HepG2 (cell line): ENCODE results near the gene YIF1A. TPM values are rescaled to one million over a fixed set of nuclear protein-coding genes. Genes with fewer than 3 reads are reported as not detected.
A peak's percentile ranks its signal among the peaks of the same experiment; 100 is the strongest.

Experiments used
- CEBPG ChIP-seq: IDR thresholded peaks from 2 replicates; pipeline ENCODE4 v1.6.1; 2016
- HNF1B ChIP-seq: sonication (generic); formaldehyde crosslinking; IDR thresholded peaks from 2 replicates; pipeline ENCODE4 v1.5.1; 2020; ENCODE audit warnings: mild to moderate bottlenecking, moderate library complexity, missing genetic modification reagents
- HNRNPL ChIP-seq: fragments of 200-400 bp; formaldehyde crosslinking; IDR thresholded peaks from 2 replicates; pipeline ENCODE4 v1.6.1; 2017; ENCODE audit warnings: mild to moderate bottlenecking, low read depth, low read length
- HNRNPLL ChIP-seq: fragments of 200-400 bp; formaldehyde crosslinking; IDR thresholded peaks from 2 replicates; pipeline ENCODE4 v1.6.1; 2017; ENCODE audit warnings: mild to moderate bottlenecking, low read depth, low read length; ENCODE audit not compliant: poor library complexity, severe bottlenecking
- KLF13 ChIP-seq: sonication (generic); formaldehyde crosslinking; IDR thresholded peaks from 2 replicates; pipeline ENCODE4 v1.4.0; 2020; ENCODE audit warnings: mild to moderate bottlenecking, missing genetic modification reagents
- MTF2 ChIP-seq: sonication (generic); formaldehyde crosslinking; IDR thresholded peaks from 2 replicates; pipeline ENCODE4 v1.5.0; 2020; ENCODE audit warnings: missing genetic modification reagents, borderline replicate concordance
- MXI1 ChIP-seq: IDR thresholded peaks from 3 replicates; pipeline ENCODE4 v1.6.1; 2012; ENCODE audit warnings: low read depth, low read length, inconsistent platforms, borderline replicate concordance
- NCOA5 ChIP-seq: sonication (generic); formaldehyde crosslinking; IDR thresholded peaks from 2 replicates; pipeline ENCODE4 v1.4.0; 2020; ENCODE audit warnings: missing genetic modification reagents
- ONECUT2 ChIP-seq: sonication (generic); formaldehyde crosslinking; IDR thresholded peaks from 2 replicates; pipeline ENCODE4 v1.4.0; 2020; ENCODE audit warnings: missing genetic modification reagents
- PATZ1 ChIP-seq: sonication (generic); formaldehyde crosslinking; IDR thresholded peaks from 2 replicates; pipeline ENCODE4 v1.4.0; 2020; ENCODE audit warnings: missing genetic modification reagents
- TAF1 ChIP-seq: sonication (generic); formaldehyde crosslinking; IDR thresholded peaks from 2 replicates; pipeline ENCODE4 v1.4.0; 2020; ENCODE audit warnings: missing genetic modification reagents
- TEAD2 ChIP-seq: sonication (generic); formaldehyde crosslinking; IDR thresholded peaks from 2 replicates; pipeline ENCODE4 v1.9.0; 2021; ENCODE audit warnings: missing genetic modification reagents
- WIZ ChIP-seq: sonication (generic); formaldehyde crosslinking; IDR thresholded peaks from 2 replicates; pipeline ENCODE4 v1.5.1; 2020; ENCODE audit warnings: mild to moderate bottlenecking, missing genetic modification reagents
- ZFP82 ChIP-seq: sonication (generic); formaldehyde crosslinking; IDR thresholded peaks from 2 replicates; pipeline ENCODE4 v1.5.1; 2020; ENCODE audit warnings: mild to moderate bottlenecking, missing genetic modification reagents, borderline replicate concordance
- ZNF644 ChIP-seq: IDR thresholded peaks from 2 replicates; pipeline ENCODE4 v1.6.1; 2016; ENCODE audit warnings: low read depth
- polyA plus RNA-seq, 8 experiments: library from polyadenylated mRNA; depleted of rRNA in 3 of 8; stranded (reverse) in 7 of 8; unstranded in 1 of 8; fragments of >200 nt; fragmentation: Illumina TruSeq in 4 of 8; extraction: Trizol in 4 of 8; gene quantifications; 2 replicates each; pipeline versions ENCODE4 v1.2.1 to v1.2.3, GENCODE V29; 2011 to 2016; ENCODE audit warnings: low read depth in 4 of 8, missing spikeins in 1 of 8, mixed read lengths in 1 of 8; ENCODE audit not compliant: insufficient read depth in 1 of 8
- total RNA-seq, 5 experiments: library from RNA; depleted of rRNA; stranded (reverse); fragments of >200 nt; fragmentation: Illumina TruSeq; extraction: Trizol; gene quantifications; 2 replicates each; pipeline ENCODE4 v1.2.3, GENCODE V29; 2016; ENCODE audit warnings: low read depth in 1 of 5
- TF ChIP-seq, protein P1 (sequence below): sonication (generic); formaldehyde crosslinking; IDR thresholded peaks from 2 replicates; pipeline ENCODE4 v1.5.0; 2020; ENCODE audit warnings: mild to moderate bottlenecking, low read depth, missing genetic modification reagents, borderline replicate concordance
- TF ChIP-seq, protein P2 (sequence below): sonication (generic); formaldehyde crosslinking; IDR thresholded peaks from 2 replicates; pipeline ENCODE4 v1.4.0; 2020; ENCODE audit warnings: missing genetic modification reagents
- TF ChIP-seq, protein P3 (sequence below): sonication (generic); formaldehyde crosslinking; IDR thresholded peaks from 2 replicates; pipeline ENCODE4 v1.5.0; 2020; ENCODE audit warnings: mild to moderate bottlenecking, missing genetic modification reagents
- TF ChIP-seq, protein P4 (sequence below): sonication (generic); formaldehyde crosslinking; IDR thresholded peaks from 2 replicates; pipeline ENCODE4 v1.5.1; 2020; ENCODE audit warnings: missing genetic modification reagents, mild to moderate bottlenecking, borderline replicate concordance

Gene YIF1A
- total and polyA plus RNA-seq, 2 of the 13 experiments (the other 11 are each of a cell fraction or from before 2014, with no cell fraction given), result 133 to 145 TPM

DNA sequence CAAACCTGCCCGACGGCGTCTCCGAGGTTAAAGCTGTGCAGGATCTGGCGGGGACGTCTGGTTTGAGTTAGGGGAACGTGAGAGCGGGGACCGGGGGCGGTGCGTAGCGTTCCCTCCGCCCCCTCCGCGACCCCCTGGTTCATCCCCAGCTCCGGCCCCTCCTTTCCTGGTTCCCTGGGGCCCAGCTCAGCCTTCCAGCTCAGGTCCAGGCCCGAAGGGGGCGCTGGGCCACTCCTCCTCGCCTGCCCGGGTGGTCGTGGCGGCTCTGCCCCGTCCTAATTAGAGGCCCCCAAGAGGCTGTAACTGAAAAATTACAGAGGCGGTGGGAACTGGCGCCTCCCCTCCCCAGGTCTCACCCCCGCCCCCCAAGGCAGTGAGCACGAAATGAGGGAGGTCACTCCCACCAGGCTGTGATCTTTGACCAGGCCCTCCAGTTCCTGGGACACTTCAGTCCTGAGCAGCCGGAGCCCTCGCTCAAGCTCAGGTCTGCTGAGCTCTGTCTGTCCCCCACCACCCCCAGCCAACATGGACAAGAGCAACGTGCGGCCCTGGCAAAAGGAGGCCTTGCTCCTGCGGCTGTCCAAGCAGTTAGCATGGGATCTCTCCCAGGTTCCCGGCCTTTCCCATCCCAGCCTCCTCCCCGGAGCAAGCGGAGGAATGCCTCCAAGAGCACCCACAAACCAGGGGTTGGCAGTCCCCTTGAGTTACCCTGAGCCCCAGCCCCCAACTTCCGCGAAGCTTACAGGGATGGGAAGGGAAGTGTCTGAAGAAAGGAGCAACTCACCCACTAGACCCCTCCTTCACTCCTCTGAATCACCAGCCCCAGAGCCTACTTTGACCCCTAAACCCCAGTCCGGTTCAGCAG, 24.6 kb upstream of the YIF1A start (continued):
- TF ChIP-seq, protein P1, sequence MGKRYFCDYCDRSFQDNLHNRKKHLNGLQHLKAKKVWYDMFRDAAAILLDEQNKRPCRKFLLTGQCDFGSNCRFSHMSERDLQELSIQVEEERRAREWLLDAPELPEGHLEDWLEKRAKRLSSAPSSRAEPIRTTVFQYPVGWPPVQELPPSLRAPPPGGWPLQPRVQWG (CRISPR knock-in tag), result no peak
- no peak for TF ChIP-seq ONECUT2 (CRISPR knock-in tag)
- TF ChIP-seq NCOA5, result no peak
- TF ChIP-seq, protein P2, sequence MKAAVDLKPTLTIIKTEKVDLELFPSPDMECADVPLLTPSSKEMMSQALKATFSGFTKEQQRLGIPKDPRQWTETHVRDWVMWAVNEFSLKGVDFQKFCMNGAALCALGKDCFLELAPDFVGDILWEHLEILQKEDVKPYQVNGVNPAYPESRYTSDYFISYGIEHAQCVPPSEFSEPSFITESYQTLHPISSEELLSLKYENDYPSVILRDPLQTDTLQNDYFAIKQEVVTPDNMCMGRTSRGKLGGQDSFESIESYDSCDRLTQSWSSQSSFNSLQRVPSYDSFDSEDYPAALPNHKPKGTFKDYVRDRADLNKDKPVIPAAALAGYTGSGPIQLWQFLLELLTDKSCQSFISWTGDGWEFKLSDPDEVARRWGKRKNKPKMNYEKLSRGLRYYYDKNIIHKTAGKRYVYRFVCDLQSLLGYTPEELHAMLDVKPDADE, result no peak
- TF ChIP-seq, protein P3, sequence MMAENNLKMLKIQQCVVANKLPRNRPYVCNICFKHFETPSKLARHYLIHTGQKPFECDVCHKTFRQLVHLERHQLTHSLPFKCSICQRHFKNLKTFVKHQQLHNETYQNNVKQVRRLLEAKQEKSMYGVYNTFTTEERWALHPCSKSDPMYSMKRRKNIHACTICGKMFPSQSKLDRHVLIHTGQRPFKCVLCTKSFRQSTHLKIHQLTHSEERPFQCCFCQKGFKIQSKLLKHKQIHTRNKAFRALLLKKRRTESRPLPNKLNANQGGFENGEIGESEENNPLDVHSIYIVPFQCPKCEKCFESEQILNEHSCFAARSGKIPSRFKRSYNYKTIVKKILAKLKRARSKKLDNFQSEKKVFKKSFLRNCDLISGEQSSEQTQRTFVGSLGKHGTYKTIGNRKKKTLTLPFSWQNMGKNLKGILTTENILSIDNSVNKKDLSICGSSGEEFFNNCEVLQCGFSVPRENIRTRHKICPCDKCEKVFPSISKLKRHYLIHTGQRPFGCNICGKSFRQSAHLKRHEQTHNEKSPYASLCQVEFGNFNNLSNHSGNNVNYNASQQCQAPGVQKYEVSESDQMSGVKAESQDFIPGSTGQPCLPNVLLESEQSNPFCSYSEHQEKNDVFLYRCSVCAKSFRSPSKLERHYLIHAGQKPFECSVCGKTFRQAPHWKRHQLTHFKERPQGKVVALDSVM (CRISPR knock-in tag), result no peak
- TF ChIP-seq WIZ (CRISPR knock-in tag), result no peak
- TF ChIP-seq HNF1B, result no peak
- TF ChIP-seq HNRNPLL, result peak; percentile 22
- TF ChIP-seq, protein P4, sequence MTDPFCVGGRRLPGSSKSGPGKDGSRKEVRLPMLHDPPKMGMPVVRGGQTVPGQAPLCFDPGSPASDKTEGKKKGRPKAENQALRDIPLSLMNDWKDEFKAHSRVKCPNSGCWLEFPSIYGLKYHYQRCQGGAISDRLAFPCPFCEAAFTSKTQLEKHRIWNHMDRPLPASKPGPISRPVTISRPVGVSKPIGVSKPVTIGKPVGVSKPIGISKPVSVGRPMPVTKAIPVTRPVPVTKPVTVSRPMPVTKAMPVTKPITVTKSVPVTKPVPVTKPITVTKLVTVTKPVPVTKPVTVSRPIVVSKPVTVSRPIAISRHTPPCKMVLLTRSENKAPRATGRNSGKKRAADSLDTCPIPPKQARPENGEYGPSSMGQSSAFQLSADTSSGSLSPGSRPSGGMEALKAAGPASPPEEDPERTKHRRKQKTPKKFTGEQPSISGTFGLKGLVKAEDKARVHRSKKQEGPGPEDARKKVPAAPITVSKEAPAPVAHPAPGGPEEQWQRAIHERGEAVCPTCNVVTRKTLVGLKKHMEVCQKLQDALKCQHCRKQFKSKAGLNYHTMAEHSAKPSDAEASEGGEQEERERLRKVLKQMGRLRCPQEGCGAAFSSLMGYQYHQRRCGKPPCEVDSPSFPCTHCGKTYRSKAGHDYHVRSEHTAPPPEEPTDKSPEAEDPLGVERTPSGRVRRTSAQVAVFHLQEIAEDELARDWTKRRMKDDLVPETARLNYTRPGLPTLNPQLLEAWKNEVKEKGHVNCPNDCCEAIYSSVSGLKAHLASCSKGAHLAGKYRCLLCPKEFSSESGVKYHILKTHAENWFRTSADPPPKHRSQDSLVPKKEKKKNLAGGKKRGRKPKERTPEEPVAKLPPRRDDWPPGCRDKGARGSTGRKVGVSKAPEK (CRISPR knock-in tag), result no peak
- TF ChIP-seq ZNF644 (CRISPR knock-in tag), result no peak
- no peak for TF ChIP-seq CEBPG
- peak; percentile 44; the same call in 1 of the 2 replicates for TF ChIP-seq TAF1 (CRISPR knock-in tag)
- no peak for TF ChIP-seq KLF13
- TF ChIP-seq HNRNPL, result no peak
- TF ChIP-seq MXI1, result 0 out of 3 replicates have a peak, but pooled peaks have one; percentile 0
- peak; percentile 68; the same call in 1 of the 2 replicates for TF ChIP-seq PATZ1
- TF ChIP-seq ZFP82, result no peak
- TF ChIP-seq MTF2, result no peak
- TF ChIP-seq TEAD2 (CRISPR knock-in tag), result no peak
